HG02763 (cell line): Measurements from ENCODE around the gene PLGLB2.
"Not testable (repeated sequence)": the region's sequence is repeated elsewhere in the genome, so short reads cannot be mapped to it uniquely, and the experiment has no call there.

ENCODE experiments used
- ATAC-seq: cut with Tn5 transposase; IDR thresholded peaks from one replicate; pipeline ENCODE4 v1.9.1; 2021; ENCODE audit warnings: mild to moderate bottlenecking, moderate library complexity; ENCODE audit not compliant: unreplicated experiment

PLGLB2 gene

DNA sequence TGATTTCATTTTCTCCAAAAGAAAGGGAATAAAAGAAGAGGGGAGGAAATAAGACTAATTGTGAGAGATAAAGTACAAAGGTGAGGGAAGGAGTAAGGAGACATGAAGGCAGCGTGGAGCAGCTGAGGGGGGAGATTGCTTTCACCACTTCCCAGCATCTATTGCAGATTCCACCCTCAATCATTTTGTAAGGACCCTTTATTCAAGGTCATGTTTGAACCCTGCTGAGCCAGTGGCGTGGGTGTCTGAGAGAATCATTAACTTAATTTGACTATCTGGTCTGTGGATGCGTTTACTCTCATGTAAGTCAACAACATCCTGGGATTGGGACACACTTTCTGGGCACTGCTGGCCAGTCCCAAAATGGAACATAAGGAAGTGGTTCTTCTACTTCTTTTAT, at the start of gene PLGLB2:
Gene PLGLB2, plus strand, starts transcription at position 297 of the 400 bp plus-strand sequence. Its CDS starts 67 bp downstream, at position 364.
- ATAC-seq, result not testable (repeated sequence)

DNA sequence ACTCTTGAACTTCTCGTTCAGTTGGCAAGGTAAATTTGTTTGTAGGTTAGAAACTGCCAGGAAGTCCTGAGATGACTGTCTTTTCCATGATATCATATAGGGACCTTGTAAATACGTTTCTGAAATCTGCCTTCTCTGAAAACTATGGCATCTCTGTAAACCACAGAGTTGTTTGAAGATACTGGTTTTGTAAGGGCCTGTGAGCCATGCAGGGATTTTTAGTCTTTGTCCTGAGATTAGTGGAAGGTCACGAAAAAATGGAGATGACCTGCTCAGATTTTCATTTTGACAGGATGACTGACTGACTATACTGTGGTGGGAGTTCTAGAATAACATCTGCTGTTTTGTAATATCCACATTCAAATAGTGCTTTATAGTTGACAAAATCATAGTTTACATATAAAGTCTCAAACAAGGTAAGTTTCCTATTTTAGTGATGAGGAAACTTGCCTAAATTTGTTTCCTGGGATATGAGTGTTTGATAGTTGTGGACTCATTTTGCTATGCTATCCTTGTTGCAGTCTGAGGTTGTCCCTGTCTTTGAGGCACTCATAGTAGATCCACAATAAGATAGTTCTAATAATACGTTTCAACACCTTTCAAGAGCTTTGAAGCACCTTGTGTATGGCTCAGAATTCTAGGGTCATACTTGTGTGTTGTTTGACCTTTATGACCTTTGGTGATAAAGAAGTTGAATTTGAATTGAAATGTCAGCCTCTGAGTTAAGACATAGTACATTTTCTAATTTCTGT, 43.1 kb upstream of the PLGLB2 start:
- ATAC-seq, result not testable (repeated sequence)

DNA sequence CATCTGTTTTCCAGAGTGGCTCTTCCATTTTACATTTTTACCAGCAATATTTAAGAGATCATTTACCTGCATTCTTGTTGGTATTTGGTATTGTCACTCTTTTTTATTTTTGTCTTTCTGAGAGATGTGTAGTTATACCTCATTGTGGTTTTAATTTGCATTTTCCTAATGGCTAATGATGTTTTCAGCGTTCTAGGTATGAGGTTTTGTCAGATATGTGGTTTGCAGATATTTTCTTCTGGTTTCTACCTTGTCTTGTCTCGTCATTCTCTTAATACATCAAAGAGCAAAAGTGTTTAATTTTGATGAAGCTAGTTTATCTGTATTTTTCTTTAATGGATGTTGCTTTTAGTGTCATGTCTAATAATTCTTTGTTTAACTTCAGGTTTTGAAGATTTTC, 39.5 kb upstream of the PLGLB2 start:
- not testable (repeated sequence) for ATAC-seq

DNA sequence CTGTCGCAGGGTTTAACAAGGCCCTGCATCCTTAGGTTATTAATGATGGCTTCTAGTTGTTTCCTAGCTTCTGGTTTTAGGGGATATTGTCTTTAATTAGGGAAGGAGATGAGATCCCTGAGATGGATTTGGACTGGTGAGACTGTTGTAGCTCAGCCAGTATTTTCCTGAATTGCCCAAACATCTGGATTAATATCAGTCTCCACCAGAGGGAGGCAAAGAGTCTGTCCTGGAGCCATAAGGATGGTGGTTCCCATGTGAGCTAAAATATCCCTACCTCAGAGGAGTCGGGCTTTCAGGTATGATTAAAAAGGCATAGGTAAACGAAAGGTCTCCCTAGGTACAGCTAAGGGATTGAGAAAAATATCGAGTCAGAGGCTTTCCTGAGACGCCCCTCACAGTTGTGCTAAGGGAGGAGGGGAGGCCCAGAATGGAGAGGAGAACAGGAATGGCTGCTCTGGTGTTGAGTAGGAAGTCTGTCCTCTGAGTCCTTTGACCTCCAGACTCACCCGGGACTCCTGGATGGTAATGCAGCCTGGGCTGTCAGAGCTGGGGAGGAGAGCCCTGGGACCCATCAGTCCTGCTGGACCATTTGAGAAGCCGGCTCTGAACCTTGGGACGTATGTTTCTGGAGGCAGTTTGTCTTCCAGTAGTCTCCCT, 19.8 kb upstream of the PLGLB2 start:
- ATAC-seq, result not testable (repeated sequence)

DNA sequence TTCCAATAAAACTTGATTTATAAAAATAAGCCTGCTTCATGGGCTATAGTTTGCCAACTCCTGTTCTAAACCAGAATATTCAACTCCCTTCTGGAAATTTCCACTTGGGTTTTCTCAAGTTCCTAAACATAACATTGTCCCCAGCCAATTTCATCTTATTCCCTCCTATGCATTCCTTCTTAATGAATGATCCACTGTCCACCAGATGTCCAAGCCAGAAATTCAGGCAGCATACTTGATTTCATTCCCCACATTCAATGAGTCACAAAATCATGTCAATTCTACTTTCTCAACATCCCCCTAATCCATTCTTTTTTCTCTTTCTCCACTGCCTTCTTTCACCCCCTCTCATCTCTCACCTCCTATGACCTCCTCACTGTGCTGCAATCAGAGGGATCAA, 7.0 kb upstream of the PLGLB2 start:
- ATAC-seq, result not testable (repeated sequence)

DNA sequence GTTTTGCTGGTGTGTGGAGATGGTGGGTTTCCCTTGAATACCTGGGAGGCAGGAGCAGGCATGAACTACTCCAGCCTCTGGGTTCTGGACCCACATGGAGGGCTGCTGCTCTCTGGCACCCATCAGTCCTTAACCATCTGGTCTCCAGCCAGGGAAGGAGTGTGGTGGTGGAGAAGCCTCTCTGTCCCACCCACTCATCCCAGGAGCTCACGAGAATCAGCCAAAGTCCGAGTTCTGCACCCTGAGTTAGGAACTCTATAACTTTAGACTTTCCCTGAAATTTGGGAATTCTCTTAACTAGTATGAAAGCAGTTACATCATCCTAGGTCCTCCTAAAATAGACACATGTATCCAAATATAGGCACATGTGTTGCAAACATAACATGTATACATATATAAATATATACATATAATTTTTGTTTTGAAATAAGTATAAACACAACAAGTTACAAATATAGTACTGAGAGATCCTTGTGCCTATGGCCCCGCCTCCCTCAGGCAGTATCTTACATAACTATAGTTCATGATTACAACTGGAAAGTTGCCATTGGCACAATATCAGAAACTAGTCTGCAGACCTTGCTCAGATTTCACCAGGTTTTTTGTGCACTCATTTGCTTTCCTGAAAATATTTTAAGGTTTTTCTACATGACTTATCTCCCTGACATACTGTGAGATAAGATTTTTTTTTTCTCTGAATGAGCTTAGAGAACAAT, 5.3 kb upstream of the PLGLB2 start:
- ATAC-seq, result not testable (repeated sequence)

DNA sequence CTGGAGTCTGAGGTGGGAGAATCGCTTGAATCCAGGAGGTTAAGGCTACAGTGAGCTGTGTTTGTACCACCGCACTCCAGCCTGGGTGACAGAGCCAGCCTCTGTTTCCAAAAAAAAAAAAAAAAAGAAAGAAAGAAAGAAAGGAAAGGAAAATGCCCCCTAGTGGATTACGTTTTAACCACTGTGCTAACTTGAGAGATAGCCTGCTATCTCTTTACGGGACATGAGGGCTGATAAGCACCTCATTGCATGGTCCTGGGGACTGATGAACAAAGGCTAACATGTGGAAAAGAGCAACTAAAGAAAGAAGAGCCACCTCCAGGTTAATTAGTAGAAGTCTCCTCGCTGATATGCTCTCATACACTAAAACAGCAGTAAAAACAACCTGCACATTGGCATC, 4.2 kb upstream of the PLGLB2 start:
- ATAC-seq, result not testable (repeated sequence)

DNA sequence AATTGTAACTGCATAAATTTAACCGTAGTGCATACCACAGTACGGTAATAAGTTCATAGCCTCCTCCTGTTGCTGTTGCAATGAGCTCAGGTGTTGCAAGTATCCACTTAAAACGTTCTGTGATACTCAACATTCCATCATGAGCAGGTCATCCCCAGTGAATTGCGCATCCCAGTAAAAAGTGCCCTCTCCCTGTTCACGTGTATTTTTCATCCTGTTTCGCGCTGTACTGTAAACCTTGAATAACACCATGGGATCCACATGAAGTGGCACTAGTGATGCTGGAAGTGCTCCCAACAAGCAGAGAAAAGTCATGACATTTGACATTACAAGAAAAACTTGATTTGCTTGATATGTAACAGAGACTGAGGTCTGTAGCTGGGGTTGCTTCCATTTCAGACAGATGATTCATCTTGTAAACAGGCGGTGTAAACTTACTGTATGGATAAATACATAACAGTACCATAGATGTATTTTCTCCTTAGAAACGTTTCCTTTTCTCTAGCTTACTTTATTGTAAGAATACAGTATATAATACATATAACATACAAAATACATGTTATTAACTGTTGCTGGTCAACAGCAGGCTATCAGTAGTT, 2.4 kb upstream of the PLGLB2 start:
- not testable (repeated sequence) for ATAC-seq

DNA sequence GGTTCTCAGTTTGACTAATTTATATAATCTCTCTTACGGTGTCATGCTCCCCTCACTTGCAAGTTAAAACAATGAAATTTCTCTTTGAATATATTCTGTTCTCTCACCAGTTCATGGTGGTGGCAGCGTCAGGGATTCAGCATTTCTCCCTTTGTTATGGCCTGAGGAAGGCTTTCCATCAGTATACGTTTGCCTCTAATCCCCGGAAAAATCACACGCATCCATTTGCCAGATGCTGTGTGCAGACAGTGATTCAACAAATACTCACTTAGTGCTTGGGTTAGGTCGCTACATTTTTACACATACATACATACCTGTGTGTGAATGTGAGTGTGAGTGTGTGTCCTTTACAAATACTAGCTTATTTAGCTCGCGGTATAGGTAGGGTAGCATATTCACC, 637 bp downstream of the PLGLB2 start:
- ATAC-seq, result not testable (repeated sequence)

DNA sequence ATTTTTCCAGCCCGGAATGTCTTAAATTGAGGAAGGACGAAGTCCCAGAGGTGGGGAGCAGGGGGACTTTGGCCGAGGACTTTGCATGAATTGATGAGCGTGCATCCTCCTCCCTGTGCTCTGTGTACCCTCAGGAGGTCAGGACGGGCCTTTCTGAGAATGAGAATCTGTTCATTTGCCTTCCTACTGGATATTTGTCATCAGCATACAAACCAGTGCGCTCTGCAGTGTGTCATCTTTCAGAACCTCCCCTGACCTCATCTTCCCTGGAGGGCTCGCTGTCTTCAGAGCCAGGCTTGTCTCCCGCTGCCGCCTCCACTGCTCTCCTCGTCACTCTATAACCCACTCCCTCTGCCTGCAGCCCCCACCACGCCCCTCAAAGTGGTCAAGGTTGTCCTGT, 2.7 kb downstream of the PLGLB2 start:
- ATAC-seq, result not testable (repeated sequence)

DNA sequence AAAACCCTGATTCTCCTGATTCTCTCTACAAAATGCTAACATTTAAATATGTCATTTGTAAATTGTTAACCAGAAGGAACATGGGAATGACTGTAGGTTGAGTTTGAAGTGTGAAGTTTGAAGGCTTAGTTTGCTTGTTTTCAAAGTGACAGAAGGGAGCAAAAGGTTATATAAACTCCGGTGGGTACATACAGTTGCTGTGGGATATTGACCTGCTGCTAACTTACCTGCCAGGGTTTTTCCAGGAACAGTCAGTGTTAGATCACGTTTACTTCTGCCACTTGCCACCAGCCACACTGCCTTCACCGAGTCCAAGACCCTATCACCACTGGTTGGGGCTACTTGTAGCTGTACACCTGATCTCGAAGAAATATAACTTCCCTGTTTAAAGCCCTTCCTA, 6.9 kb downstream of the PLGLB2 start:
- ATAC-seq, result not testable (repeated sequence)
